ENCODE data around the gene APOL5.
"Not testable (repeated sequence)": the region's sequence is repeated elsewhere in the genome, so short reads cannot be mapped to it uniquely, and the experiment has no call there.

GRCh38 chr22:35699852-35700251 is 17.8 kb upstream of the APOL5 start:
- not testable (repeated sequence) for TF ChIP-seq SUZ12 (IDR thresholded peaks at IDR 0.05; ENCODE audit: extremely low read depth, insufficient read depth, insufficient read length); ZNF274 (IDR thresholded peaks at IDR 0.05; ENCODE audit: low read depth, low read length); YY1 (IDR thresholded peaks at IDR 0.05; ENCODE audit: insufficient read depth, insufficient read length)

Measured in NT2/D1 (cell line).